Parathyroid adenoma (tissue), 2 donors: ENCODE measurements around the gene ST6GAL1.

Experiments used
- H2AFZ ChIP-seq: fragments of 300-600 bp; sonication (generic); one replicate; pipeline ENCODE4 v1.7.0; 2017; ENCODE audit warnings: antibody characterized with exemption, mild to moderate bottlenecking
- H3K27ac ChIP-seq: fragments of 300-600 bp; sonication (generic); one replicate; pipeline ENCODE4 v1.7.0; 2017
- H3K27me3 ChIP-seq: fragments of 300-600 bp; sonication (generic); one replicate; pipeline ENCODE4 v1.7.0; 2017; ENCODE audit warnings: low read length; ENCODE audit not compliant: control insufficient read depth, insufficient read depth
- H3K36me3 ChIP-seq: fragments of 300-600 bp; sonication (generic); one replicate; pipeline ENCODE4 v1.7.0; 2017; ENCODE audit warnings: low read length; ENCODE audit not compliant: control insufficient read depth, insufficient read depth
- H3K4me1 ChIP-seq: fragments of 300-600 bp; sonication (generic); one replicate; pipeline ENCODE4 v1.7.0; 2017; ENCODE audit warnings: control low read depth
- H3K4me2 ChIP-seq: fragments of 300-600 bp; sonication (generic); one replicate; pipeline ENCODE4 v1.7.0; 2017; ENCODE audit warnings: low read length
- H3K4me3 ChIP-seq: fragments of 300-600 bp; sonication (generic); one replicate; pipeline ENCODE4 v1.7.0; 2017; ENCODE audit warnings: low read depth, low read length
- H3K79me2 ChIP-seq: fragments of 300-600 bp; sonication (generic); one replicate; pipeline ENCODE4 v1.7.0; 2017; ENCODE audit warnings: control low read depth
- H3K9ac ChIP-seq: fragments of 300-600 bp; sonication (generic); one replicate; pipeline ENCODE4 v1.7.0; 2017; ENCODE audit warnings: mild to moderate bottlenecking
- H3K9me3 ChIP-seq: fragments of 300-600 bp; sonication (generic); one replicate; pipeline ENCODE4 v1.7.0; 2017; ENCODE audit warnings: low read length; ENCODE audit not compliant: control insufficient read depth
- CTCF ChIP-seq: fragments of 300-600 bp; sonication (generic); IDR thresholded peaks from one replicate; pipeline ENCODE4 v1.7.0; 2017; ENCODE audit warnings: antibody characterized with exemption, mild to moderate bottlenecking
- donor health status: primary hyperparathyroidism.

Gene ST6GAL1

DNA sequence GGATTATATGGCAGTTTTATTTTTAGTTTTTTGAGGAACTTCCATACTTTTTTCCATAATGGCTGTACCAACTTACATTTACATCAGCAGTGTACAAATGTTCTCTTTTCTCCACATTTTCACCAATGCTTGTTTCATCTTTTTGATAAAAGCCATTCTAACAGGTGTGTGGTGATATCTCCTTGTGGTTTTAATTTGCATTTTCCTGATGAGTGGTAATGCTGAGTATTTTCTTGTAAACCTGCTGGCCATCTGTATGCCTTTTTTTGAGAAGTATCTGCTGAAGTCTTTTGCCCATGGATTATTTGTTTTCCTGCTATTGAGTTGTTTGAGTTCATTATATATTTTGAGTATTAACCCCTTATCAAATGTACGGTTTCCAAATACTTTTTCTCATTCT is 158.4 kb downstream of the ST6GAL1 start:
- Histone ChIP-seq H3K27ac (no peak overlapping the region), H3K4me3 (no peak overlapping the region), H3K4me1 (no peaks in the 10 kb centered on the region), H3K36me3 (peaks cover 2% of the 10 kb centered on the region), H3K9ac (no peak overlapping the region), H3K9me3 (no peaks in the 10 kb centered on the region), H3K79me2 (no peaks in the 10 kb centered on the region), H3K4me2 (no peak overlapping the region), H3K27me3 (no peaks in the 10 kb centered on the region), H2AFZ (no peak overlapping the region)
- no peak for TF ChIP-seq CTCF

GRCh38 chr3:187093320-187093719 is 163.0 kb downstream of the ST6GAL1 start:
- Histone ChIP-seq H3K4me3 (no peak overlapping the region), H3K27ac (no peak overlapping the region), H3K79me2 (no peaks in the 10 kb centered on the region), H3K27me3 (no peaks in the 10 kb centered on the region), H3K36me3 (no peaks in the 10 kb centered on the region), H3K9me3 (no peaks in the 10 kb centered on the region), H3K4me2 (no peak overlapping the region), H3K9ac (no peak overlapping the region), H3K4me1 (no peaks in the 10 kb centered on the region), H2AFZ (no peak overlapping the region)
- TF ChIP-seq CTCF: no peak

- Histone ChIP-seq H3K4me3 (no peak overlapping the region), H3K4me1 (peaks cover 4% of the 10 kb centered on the region), H3K27me3 (no peaks in the 10 kb centered on the region), H2AFZ (no peak overlapping the region), H3K9ac (no peak overlapping the region), H3K79me2 (no peaks in the 10 kb centered on the region), H3K36me3 (no peaks in the 10 kb centered on the region), H3K9me3 (no peaks in the 10 kb centered on the region), H3K27ac (no peak overlapping the region), H3K4me2 (no peak overlapping the region)
- TF ChIP-seq CTCF: no peak
These were observed 168.7 kb downstream of the ST6GAL1 start for GRCh38 chr3:187098923-187099512.

GRCh38 chr3:187101184-187102072 is 171.1 kb downstream of the ST6GAL1 start:
- Histone ChIP-seq H3K79me2 (no peaks in the 10 kb centered on the region), H2AFZ (peak overlapping the region; percentile 43), H3K27me3 (no peaks in the 10 kb centered on the region), H3K27ac (peak overlapping the region; percentile 30), H3K9me3 (no peaks in the 10 kb centered on the region), H3K4me3 (peak overlapping the region; percentile 15), H3K4me2 (peak overlapping the region; percentile 48), H3K4me1 (peaks cover 4% of the 10 kb centered on the region), H3K9ac (no peak overlapping the region), H3K36me3 (no peaks in the 10 kb centered on the region)
- no peak for TF ChIP-seq CTCF
